PC-9 (cell line): ENCODE measurements around the gene TMEM179. TPM values are rescaled to one million over a fixed set of nuclear protein-coding genes. Genes with fewer than 3 reads are reported as not detected.

Source experiments
- BruUV-seq: library from RNA; stranded (reverse); fragments of 400-500 nt; replicated peaks from 2 replicates; lab custom pipeline; 2021; lab: Mats Ljungman, UMichigan
- CTCF ChIA-PET: fragments of 300-600 bp; sonication (Branson Sonifier 250); formaldehyde crosslinking; loops from one replicate; lab custom pipeline; 2022; ENCODE audit warnings: antibody characterized with exemption; lab: Charles Lee
- POLR2A ChIA-PET: fragments of 300-600 bp; sonication (Branson Sonifier 250); formaldehyde crosslinking; loops from one replicate; lab custom pipeline; 2022; ENCODE audit warnings: antibody characterized with exemption; ENCODE audit not compliant: unreplicated experiment; lab: Charles Lee
- DNase-seq, 2 experiments: peaks; one replicate each; pipeline versions ENCODE4 v3.0.0 to v3.0.0-alpha.2; 2015 to 2022; ENCODE audit warnings: mixed read lengths in 1 of 2
- H2AFZ ChIP-seq: fragments of 200-600 bp; sonication (generic); 2 replicates; pipeline ENCODE4 v1.8.1; 2017; ENCODE audit warnings: antibody characterized with exemption
- H3F3A ChIP-seq: fragments of 200-600 bp; sonication (generic); 2 replicates; pipeline ENCODE4 v1.8.1; 2017; ENCODE audit warnings: antibody characterized with exemption, mild to moderate bottlenecking, low read depth; ENCODE audit not compliant: insufficient read depth
- H3K27ac ChIP-seq: fragments of 200-600 bp; sonication (generic); 2 replicates; pipeline ENCODE4 v1.6.1; 2016; ENCODE audit warnings: mixed run types
- H3K27me3 ChIP-seq: fragments of 200-600 bp; sonication (generic); 2 replicates; pipeline ENCODE4 v1.6.1; 2016; ENCODE audit warnings: low read depth, mixed run types; ENCODE audit not compliant: insufficient read depth
- H3K36me3 ChIP-seq: fragments of 200-600 bp; sonication (generic); 2 replicates; pipeline ENCODE4 v1.6.1; 2016; ENCODE audit warnings: low read depth, mixed run types
- H3K4me1 ChIP-seq: fragments of 200-600 bp; sonication (generic); replicated peaks from 2 replicates; pipeline ENCODE4 v1.6.1; 2016; ENCODE audit warnings: mixed run types; ENCODE audit not compliant: insufficient read depth
- H3K4me2 ChIP-seq: fragments of 200-600 bp; sonication (generic); 2 replicates; pipeline ENCODE4 v1.6.1; 2017; ENCODE audit warnings: mixed run types
- H3K4me3 ChIP-seq: fragments of 200-600 bp; sonication (generic); 2 replicates; pipeline ENCODE4 v1.6.1; 2016; ENCODE audit warnings: mixed run types
- H3K79me2 ChIP-seq: fragments of 200-600 bp; sonication (generic); 2 replicates; pipeline ENCODE4 v1.6.1; 2017; ENCODE audit warnings: low read depth, mixed run types
- H3K9me2 ChIP-seq: fragments of 200-600 bp; sonication (generic); 2 replicates; pipeline ENCODE4 v1.8.1; 2017; ENCODE audit warnings: mild to moderate bottlenecking; ENCODE audit not compliant: insufficient read depth
- H3K9me3 ChIP-seq: fragments of 200-600 bp; sonication (generic); 2 replicates; pipeline ENCODE4 v1.8.1; 2016; ENCODE audit warnings: low read depth; ENCODE audit not compliant: insufficient read depth
- H4K20me1 ChIP-seq: fragments of 200-600 bp; sonication (generic); 2 replicates; pipeline ENCODE4 v1.8.1; 2017; ENCODE audit not compliant: insufficient read depth
- EZH2 ChIP-seq: fragments of 200-600 bp; sonication (generic); IDR thresholded peaks from 2 replicates; pipeline ENCODE4 v1.8.0; 2017; ENCODE audit warnings: antibody characterized with exemption, low read depth
- intact Hi-C: fragments of 100-400 bp; cut with micrococcal nuclease; formaldehyde crosslinking; loops from one replicate; pipeline ENCODE4 v1.10.0; 2022; ENCODE audit not compliant: unreplicated experiment
- total RNA-seq: library from RNA; stranded (reverse); gene quantifications from 2 replicates; pipeline ENCODE4 v1.2.3, GENCODE V29; 2021
- TF ChIP-seq, protein P1 (sequence below): fragments of 200-600 bp; sonication (generic); conservative IDR thresholded peaks from 2 replicates; pipeline ENCODE4 v1.6.1; 2017; ENCODE audit warnings: mixed run types, antibody characterized with exemption, mild to moderate bottlenecking, moderate library complexity

Gene TMEM179
- total RNA-seq, 1 experiment from 2014 or later: not detected

GRCh38 chr14:104546591-104547309 is 57.8 kb downstream of the TMEM179 start:
- Histone ChIP-seq H3K4me3 (no peak overlapping the region), H3K4me2 (no peak overlapping the region), H3K4me1 (no peaks in the 10 kb centered on the region), H3K9me3 (no peaks in the 10 kb centered on the region), H3K27ac (no peak overlapping the region), H3K27me3 (peaks cover 94% of the 10 kb centered on the region), H4K20me1 (no peaks in the 10 kb centered on the region), H3K79me2 (no peaks in the 10 kb centered on the region), H3F3A (no peaks in the 10 kb centered on the region), H2AFZ (no peak overlapping the region), H3K9me2 (no peaks in the 10 kb centered on the region), H3K36me3 (no peaks in the 10 kb centered on the region)
- POLR2A ChIA-PET: no interaction called here
- TF ChIP-seq EZH2: no peak
- BruUV-seq: no TSS peak
- DNase-seq: no peak
- intact Hi-C loops: no loop called here
- CTCF ChIA-PET: no interaction called here

DNA sequence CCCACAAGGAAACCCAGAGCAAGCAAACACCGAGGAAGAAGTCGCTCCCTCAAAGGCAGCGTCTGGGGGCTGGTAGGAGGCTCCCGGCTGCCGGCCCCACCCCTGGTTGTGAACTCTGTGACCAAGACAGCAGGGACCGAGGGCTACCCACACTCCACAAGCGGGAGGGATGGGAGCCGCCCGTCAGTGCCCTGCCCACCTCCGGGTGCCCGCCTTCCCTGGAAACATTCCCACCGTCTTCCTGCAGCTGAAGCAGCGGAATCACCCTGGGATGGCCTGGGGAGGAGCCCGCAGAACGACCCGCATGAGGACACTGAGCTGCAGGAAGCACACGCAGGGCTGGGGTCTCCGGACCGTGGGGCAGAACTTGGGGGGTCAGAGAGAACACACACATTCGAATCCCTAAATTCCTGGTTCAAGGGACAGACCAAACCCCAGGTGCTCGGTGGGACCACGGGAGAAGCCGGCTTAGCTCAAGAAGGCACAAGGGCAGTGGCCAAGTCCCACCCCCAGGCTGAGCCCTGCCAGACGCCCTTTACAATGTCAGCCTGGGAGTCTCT is 58.5 kb downstream of the TMEM179 start:
- TF ChIP-seq EZH2: no peak
- TF ChIP-seq, protein P1, sequence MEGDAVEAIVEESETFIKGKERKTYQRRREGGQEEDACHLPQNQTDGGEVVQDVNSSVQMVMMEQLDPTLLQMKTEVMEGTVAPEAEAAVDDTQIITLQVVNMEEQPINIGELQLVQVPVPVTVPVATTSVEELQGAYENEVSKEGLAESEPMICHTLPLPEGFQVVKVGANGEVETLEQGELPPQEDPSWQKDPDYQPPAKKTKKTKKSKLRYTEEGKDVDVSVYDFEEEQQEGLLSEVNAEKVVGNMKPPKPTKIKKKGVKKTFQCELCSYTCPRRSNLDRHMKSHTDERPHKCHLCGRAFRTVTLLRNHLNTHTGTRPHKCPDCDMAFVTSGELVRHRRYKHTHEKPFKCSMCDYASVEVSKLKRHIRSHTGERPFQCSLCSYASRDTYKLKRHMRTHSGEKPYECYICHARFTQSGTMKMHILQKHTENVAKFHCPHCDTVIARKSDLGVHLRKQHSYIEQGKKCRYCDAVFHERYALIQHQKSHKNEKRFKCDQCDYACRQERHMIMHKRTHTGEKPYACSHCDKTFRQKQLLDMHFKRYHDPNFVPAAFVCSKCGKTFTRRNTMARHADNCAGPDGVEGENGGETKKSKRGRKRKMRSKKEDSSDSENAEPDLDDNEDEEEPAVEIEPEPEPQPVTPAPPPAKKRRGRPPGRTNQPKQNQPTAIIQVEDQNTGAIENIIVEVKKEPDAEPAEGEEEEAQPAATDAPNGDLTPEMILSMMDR: no peak
- no peaks in the 10 kb centered on the region for H3K4me1 ChIP-seq
- H3K9me3 ChIP-seq: no peaks in the 10 kb centered on the region
- no peak overlapping the region for H2AFZ ChIP-seq
- intact Hi-C loops: no loop called here
- H3K4me2 ChIP-seq: no peak overlapping the region
- H3K9me2 ChIP-seq: no peaks in the 10 kb centered on the region
- H3K4me3 ChIP-seq: no peak overlapping the region
- no peak for DNase-seq
- no peaks in the 10 kb centered on the region for H4K20me1 ChIP-seq
- no peaks in the 10 kb centered on the region for H3K79me2 ChIP-seq
- CTCF ChIA-PET: no interaction called here
- H3F3A ChIP-seq: no peaks in the 10 kb centered on the region
- H3K36me3 ChIP-seq: no peaks in the 10 kb centered on the region
- H3K27ac ChIP-seq: no peak overlapping the region
- BruUV-seq: no TSS peak
- POLR2A ChIA-PET: no interaction called here
- peaks cover 94% of the 10 kb centered on the region for H3K27me3 ChIP-seq

DNA sequence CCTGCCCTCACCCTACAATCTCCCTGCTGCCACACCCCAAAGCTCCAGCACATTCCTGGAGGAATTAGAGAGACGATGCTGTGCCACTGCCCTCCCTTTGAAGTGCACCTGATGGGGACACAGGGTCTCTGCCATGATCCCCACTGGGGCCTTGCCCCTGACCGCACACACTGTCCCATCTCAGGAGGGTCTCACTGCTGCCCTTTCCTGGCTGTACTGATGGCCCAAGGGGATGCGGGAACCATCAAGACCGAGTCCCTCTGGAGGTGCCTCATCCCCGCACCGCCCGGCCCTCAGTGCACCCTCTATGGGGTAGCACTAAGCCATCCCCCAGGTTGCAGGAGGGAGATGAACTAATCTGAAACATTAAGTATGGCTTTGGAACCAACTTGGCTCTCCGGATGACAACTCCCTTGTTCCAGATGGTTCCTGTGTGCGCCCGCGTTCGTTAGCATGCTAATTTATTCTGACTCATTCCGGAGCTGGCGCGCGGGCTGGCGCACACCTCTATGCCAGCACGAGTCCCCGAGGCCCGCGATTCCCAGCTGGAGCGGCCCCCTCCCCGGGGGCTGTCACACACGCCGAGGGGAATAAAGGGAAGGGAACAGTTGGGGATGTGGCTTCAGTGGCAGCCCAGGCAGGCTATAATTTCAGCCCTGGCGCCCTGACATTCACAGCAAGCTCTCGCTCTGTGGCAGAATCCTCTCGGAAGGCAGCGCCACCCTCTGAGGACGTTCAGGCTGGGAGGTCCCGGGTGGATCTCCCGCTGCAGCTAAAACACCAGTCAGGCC is 59.2 kb downstream of the TMEM179 start:
- H3K9me3 ChIP-seq: no peaks in the 10 kb centered on the region
- intact Hi-C loops: no loop called here
- no peak for DNase-seq
- H3K4me2 ChIP-seq: no peak overlapping the region
- CTCF ChIA-PET: no interaction called here
- H2AFZ ChIP-seq: no peak overlapping the region
- no peaks in the 10 kb centered on the region for H3K36me3 ChIP-seq
- POLR2A ChIA-PET: no interaction called here
- TF ChIP-seq, protein P1: no peak
- TF ChIP-seq EZH2: 0 out of 2 replicates have a peak, but pooled peaks have one; percentile 6
- H3K27ac ChIP-seq: no peak overlapping the region
- H3K27me3 ChIP-seq: peaks cover 92% of the 10 kb centered on the region
- H3K4me1 ChIP-seq: no peaks in the 10 kb centered on the region
- no peaks in the 10 kb centered on the region for H3F3A ChIP-seq
- no peaks in the 10 kb centered on the region for H3K79me2 ChIP-seq
- no TSS peak for BruUV-seq
- H3K4me3 ChIP-seq: no peak overlapping the region
- H4K20me1 ChIP-seq: no peaks in the 10 kb centered on the region
- H3K9me2 ChIP-seq: no peaks in the 10 kb centered on the region
